Heart left ventricle (tissue), 13 donors: ENCODE measurements around the gene IGFBP7.

ENCODE experiments used
- POLR2A ChIP-seq, 2 donors: fragments of 450-650 bp; IDR thresholded peaks; one replicate each; pipeline ENCODE4 v1.6.1; 2017; ENCODE audit warnings: antibody characterized with exemption in 2 of 2, mild to moderate bottlenecking in 2 of 2, moderate library complexity in 2 of 2
- TF ChIP-seq, protein P1 (sequence below), 12 donors: fragments of 200-600 bp; sonication (generic) in 4 of 12; IDR thresholded peaks; one replicate each; pipeline versions ENCODE4 v1.5.0 to v1.8.0; 2018 to 2022; ENCODE audit warnings: antibody characterized with exemption in 12 of 12, mild to moderate bottlenecking in 5 of 12
- donor health status: ischemic (EF 13 %, LVEDD 7.1; RV severe dilation, severe dysfunction).
- donor health status: DM: no; HTN: yes; CAD: no.
- donor health status: DM: no; HTN: no; CAD: no.
- donor health status: ischemic (EF 25% LVEDD 6.9; RV normal size, moderate dysfunction).
- donor health status: ischemic (EF 25% LVEDD 5.7; RV mildly dilated, moderate dysfunction).
- donor health status: ischemic (EF 35%, LVEDD 5.7; RV mildly dilated, moderate dysfunction).
- donor health status: nonischemic (EF 11% LVEDD 7.7; RV severe dilation, severe dysfunction).
- donor health status: DM: yes; HTN: yes; CAD: no.
- donor health status: PGD.
- donor health status: ischemic (EF 29% LVEDD 5.4; RV normal size, mild dysfunction).
- donor health status: nonischemic (EF 23%, LVEDD 6.1; RV moderate dilation, normal function).

GRCh38 chr4:57041020-57041419, 69.2 kb downstream of the IGFBP7 start:
- TF ChIP-seq, protein P1, sequence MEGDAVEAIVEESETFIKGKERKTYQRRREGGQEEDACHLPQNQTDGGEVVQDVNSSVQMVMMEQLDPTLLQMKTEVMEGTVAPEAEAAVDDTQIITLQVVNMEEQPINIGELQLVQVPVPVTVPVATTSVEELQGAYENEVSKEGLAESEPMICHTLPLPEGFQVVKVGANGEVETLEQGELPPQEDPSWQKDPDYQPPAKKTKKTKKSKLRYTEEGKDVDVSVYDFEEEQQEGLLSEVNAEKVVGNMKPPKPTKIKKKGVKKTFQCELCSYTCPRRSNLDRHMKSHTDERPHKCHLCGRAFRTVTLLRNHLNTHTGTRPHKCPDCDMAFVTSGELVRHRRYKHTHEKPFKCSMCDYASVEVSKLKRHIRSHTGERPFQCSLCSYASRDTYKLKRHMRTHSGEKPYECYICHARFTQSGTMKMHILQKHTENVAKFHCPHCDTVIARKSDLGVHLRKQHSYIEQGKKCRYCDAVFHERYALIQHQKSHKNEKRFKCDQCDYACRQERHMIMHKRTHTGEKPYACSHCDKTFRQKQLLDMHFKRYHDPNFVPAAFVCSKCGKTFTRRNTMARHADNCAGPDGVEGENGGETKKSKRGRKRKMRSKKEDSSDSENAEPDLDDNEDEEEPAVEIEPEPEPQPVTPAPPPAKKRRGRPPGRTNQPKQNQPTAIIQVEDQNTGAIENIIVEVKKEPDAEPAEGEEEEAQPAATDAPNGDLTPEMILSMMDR (IDR thresholded peaks at IDR 0.05) = no peak
- TF ChIP-seq POLR2A (IDR thresholded peaks at IDR 0.05) = no peak
